ENCODE measurements around the gene TMEM253. TPM values are rescaled to one million over a fixed set of nuclear protein-coding genes. Genes with fewer than 3 reads are reported as not detected.
A peak's percentile ranks its signal among the peaks of the same experiment; 100 is the strongest.

TMEM253 gene
- total RNA-seq, 2 experiments from 2014 or later, result not detected

DNA sequence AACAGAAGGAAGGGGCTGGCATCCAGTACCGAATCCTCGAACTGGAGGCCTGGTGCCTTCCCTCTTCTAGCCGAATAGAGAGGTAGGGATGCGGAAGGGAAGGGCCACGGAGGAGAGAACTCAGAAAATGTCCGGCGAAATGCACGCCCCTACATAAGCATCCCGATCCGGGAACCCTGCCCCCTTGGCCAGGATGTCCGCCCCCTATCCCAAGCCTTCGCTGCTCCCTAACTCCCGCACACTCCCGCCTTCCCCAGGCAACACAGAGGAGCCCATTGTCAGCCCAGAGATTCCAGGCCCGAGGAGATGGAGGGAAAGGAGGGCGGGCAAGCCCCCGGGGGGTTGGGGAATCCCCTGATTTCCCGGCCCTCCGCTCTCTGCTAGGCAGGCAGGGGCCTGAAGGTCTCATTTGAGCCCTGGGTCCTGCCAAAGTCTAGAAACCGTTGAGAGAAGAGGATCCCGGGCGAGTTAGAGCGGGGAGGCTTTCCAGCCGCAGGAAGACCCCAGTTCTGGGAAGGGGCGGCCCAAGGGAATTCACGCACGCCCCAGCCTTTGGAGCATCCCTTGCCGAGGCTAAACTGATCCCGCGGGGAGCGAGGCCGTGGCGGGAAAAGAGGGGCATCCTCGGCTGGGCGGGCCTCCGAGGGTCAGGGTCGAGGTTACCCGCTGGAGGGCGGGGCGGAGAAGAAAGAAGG is 31.3 kb upstream of the TMEM253 start:
- intact Hi-C loops (cut with DNase I, micrococcal nuclease), result no loop called here
- Mint-ChIP-seq H3K36me3 (ENCODE audit: low read depth) (no peaks in the 10 kb centered on the region), H3K4me3 (peak overlapping the region; percentile 80), H3K4me1 (ENCODE audit: low read depth) (peaks cover 37% of the 10 kb centered on the region), H3K9me3 (no peaks in the 10 kb centered on the region), H3K27me3 (peaks cover 85% of the 10 kb centered on the region), H3K27ac (no peak overlapping the region)
- Histone ChIP-seq H3K27me3 (ENCODE audit: control insufficient read depth in 1 of 2, insufficient read depth in 2 of 2, low read length in 2 of 2) (peaks cover 44 to 62% of the 10 kb centered on the region in 2 experiments), H3K4me3 (ENCODE audit: low read length) (peak overlapping the region; percentile 51), H3K36me3 (ENCODE audit: insufficient read depth, low read length) (no peaks in the 10 kb centered on the region), H3K9me3 (ENCODE audit: control insufficient read depth in 1 of 2, insufficient read depth in 1 of 2, low read length in 2 of 2) (peaks cover 0 to 13% of the 10 kb centered on the region in 2 experiments), H3K4me1 (ENCODE audit: insufficient read depth, low read length) (peaks cover 37% of the 10 kb centered on the region), H3K27ac (ENCODE audit: low read depth in 1 of 2, low read length in 2 of 2) (no peak overlapping the region)
- ATAC-seq (ENCODE audit: poor library complexity), result no peak
- peak in 3 of 14 experiments; percentile 24 to 69 (median 68) for DNase-seq
- POLR2A ChIA-PET, result interaction anchor here (1.5 to 3.6 kb wide), 7 partner anchors 18 to 55 kb away, joined by 5 to 37 read pairs (median 8); no protein-coding TSS in a partner anchor
- CTCF ChIA-PET, result interaction anchor here (1.5 to 3.5 kb wide), 4 partner anchors 19 to 54 kb away, joined by 5 to 63 read pairs (median 36); no protein-coding TSS in a partner anchor
- TF ChIP-seq, protein P1, sequence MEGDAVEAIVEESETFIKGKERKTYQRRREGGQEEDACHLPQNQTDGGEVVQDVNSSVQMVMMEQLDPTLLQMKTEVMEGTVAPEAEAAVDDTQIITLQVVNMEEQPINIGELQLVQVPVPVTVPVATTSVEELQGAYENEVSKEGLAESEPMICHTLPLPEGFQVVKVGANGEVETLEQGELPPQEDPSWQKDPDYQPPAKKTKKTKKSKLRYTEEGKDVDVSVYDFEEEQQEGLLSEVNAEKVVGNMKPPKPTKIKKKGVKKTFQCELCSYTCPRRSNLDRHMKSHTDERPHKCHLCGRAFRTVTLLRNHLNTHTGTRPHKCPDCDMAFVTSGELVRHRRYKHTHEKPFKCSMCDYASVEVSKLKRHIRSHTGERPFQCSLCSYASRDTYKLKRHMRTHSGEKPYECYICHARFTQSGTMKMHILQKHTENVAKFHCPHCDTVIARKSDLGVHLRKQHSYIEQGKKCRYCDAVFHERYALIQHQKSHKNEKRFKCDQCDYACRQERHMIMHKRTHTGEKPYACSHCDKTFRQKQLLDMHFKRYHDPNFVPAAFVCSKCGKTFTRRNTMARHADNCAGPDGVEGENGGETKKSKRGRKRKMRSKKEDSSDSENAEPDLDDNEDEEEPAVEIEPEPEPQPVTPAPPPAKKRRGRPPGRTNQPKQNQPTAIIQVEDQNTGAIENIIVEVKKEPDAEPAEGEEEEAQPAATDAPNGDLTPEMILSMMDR (IDR thresholded peaks at IDR 0.05), result no peak

DNA sequence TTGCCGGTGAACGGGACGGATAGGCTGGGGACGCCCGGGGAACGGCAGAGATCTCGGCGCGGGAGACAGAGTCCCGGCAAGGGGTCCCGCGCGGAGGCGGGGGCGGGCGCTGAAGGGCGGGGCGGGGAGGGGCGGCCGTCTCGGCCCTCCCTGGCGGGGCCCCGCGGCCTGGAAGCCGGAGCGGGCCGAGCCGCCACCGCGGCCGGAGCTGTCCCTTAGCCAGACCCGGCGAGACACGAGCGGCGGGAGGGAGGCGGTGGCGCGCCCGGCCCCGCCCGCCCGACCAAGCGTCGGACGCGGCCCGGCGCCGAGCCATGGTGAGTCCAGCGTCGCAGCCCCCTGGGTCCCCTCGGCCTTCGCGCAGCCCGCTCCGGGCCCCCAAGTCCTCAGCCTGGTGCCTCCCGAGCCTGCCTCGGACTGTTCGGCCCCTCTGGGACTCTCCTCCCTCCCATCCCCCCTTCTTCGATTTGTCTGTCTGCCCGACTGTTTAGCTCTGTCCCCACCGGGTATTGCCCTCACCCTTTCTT is 30.7 kb upstream of the TMEM253 start, which contains the start of gene ARHGEF40:
Gene ARHGEF40, plus strand, starts transcription at position 222 of the 527 bp plus-strand sequence. Its CDS starts 93 bp downstream, at position 315.
- DNase-seq (peak in 4 of 14 experiments; percentile 25 to 62 (median 48)), ATAC-seq (ENCODE audit: poor library complexity) (no peak)
- ChIA-PET CTCF (interaction anchor here (0.9 to 2.7 kb wide), 4 partner anchors 18 to 36 kb away, joined by 3 to 26 read pairs (median 14); no protein-coding TSS in a partner anchor), POLR2A (interaction anchor here (0.7 to 2.1 kb wide), 4 partner anchors 18 to 73 kb away, joined by 3 to 15 read pairs (median 10); no protein-coding TSS in a partner anchor)
- peaks cover 0 to 13% of the 10 kb centered on the region in 2 experiments for H3K9me3 ChIP-seq (ENCODE audit: control insufficient read depth in 1 of 2, insufficient read depth in 1 of 2, low read length in 2 of 2)
- peak within 1 kb of the TSS; percentile 51 for H3K4me3 ChIP-seq (ENCODE audit: low read length)
- TF ChIP-seq, protein P1 (IDR thresholded peaks at IDR 0.05), result no peak
- no peaks in the 10 kb centered on the region for H3K9me3 Mint-ChIP-seq
- no peaks in the 10 kb centered on the region for H3K36me3 ChIP-seq (ENCODE audit: insufficient read depth, low read length)
- no peaks in the 10 kb centered on the region for H3K36me3 Mint-ChIP-seq (ENCODE audit: low read depth)
- H3K4me3 Mint-ChIP-seq, result peak within 1 kb of the TSS; percentile 86
- H3K27ac ChIP-seq (ENCODE audit: low read depth in 1 of 2, low read length in 2 of 2), result no peak within 1 kb of the TSS
- peaks cover 37% of the 10 kb centered on the region for H3K4me1 Mint-ChIP-seq (ENCODE audit: low read depth)
- H3K4me1 ChIP-seq (ENCODE audit: insufficient read depth, low read length), result peaks cover 37% of the 10 kb centered on the region
- peaks cover 78% of the 10 kb centered on the region for H3K27me3 Mint-ChIP-seq
- intact Hi-C loops (cut with DNase I, micrococcal nuclease), result no loop called here
- H3K27ac Mint-ChIP-seq, result no peak within 1 kb of the TSS
- peaks cover 44 to 59% of the 10 kb centered on the region in 2 experiments for H3K27me3 ChIP-seq (ENCODE audit: control insufficient read depth in 1 of 2, insufficient read depth in 2 of 2, low read length in 2 of 2)

DNA sequence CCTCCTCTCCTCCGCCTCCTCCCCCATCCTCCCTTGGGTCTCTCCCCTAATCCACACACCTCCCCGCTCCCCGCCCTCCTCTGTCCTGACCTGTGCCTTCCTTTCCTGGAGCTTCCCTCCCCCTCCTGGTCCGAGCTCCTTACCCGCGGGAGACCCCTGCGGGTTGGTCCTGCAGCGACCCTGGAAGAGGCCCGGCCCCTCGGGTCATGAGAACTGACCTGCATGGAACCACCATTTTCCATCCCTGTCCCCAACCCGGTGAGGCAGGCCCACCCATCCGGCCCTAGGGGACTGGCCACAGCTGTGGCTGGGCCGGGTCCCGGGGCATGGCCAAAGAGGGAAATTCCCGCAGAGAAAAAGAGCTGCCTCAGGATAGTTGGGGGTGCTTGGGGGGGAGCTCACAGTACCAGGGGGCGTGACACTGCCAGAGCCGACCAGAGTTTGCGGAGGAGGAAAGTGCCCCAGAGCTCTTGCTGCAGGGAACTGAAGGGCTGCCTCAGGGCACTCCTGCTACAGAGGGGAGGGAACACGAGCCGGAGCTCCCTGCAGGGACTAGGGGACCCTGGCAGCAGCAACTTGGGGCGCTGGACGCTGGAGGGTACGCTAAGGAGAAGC is 30.1 kb upstream of the TMEM253 start:
- CTCF ChIA-PET, result interaction anchor here (0.9 to 2.7 kb wide), 5 partner anchors 18 to 56 kb away, joined by 3 to 26 read pairs (median 10); no protein-coding TSS in a partner anchor
- H3K27me3 Mint-ChIP-seq, result peaks cover 75% of the 10 kb centered on the region

More for the DNA sequence above, 30.1 kb upstream of the TMEM253 start:
- Histone ChIP-seq H3K4me1 (ENCODE audit: insufficient read depth, low read length) (peaks cover 37% of the 10 kb centered on the region), H3K27ac (ENCODE audit: low read depth in 1 of 2, low read length in 2 of 2) (no peak overlapping the region), H3K36me3 (ENCODE audit: insufficient read depth, low read length) (no peaks in the 10 kb centered on the region), H3K27me3 (ENCODE audit: control insufficient read depth in 1 of 2, insufficient read depth in 2 of 2, low read length in 2 of 2) (peaks cover 44 to 59% of the 10 kb centered on the region in 2 experiments), H3K4me3 (ENCODE audit: low read length) (peak overlapping the region; percentile 51), H3K9me3 (ENCODE audit: control insufficient read depth in 1 of 2, insufficient read depth in 1 of 2, low read length in 2 of 2) (peaks cover 0 to 13% of the 10 kb centered on the region in 2 experiments)
- TF ChIP-seq, protein P1 (IDR thresholded peaks at IDR 0.05), result no peak
- Mint-ChIP-seq H3K4me1 (ENCODE audit: low read depth) (peaks cover 37% of the 10 kb centered on the region), H3K27ac (no peak overlapping the region), H3K4me3 (peak overlapping the region; percentile 86), H3K9me3 (no peaks in the 10 kb centered on the region), H3K36me3 (ENCODE audit: low read depth) (no peaks in the 10 kb centered on the region)
- intact Hi-C loops (cut with DNase I, micrococcal nuclease), result no loop called here
- ATAC-seq (ENCODE audit: poor library complexity) (peak; percentile 39), DNase-seq (peak in 5 of 14 experiments; percentile 10 to 61 (median 25))
- POLR2A ChIA-PET, result interaction anchor here (0.7 to 2.1 kb wide), 7 partner anchors 17 to 73 kb away, joined by 3 to 15 read pairs (median 6); partner anchors contain the start of gene ZNF219
